OCI-LY3 (cell line): ENCODE data around the gene PEX26.

ENCODE experiments used
- EZH2phosphoT487 ChIP-seq: fragments of 200-600 bp; shearing (Covaris generic); IDR thresholded peaks from 2 replicates; pipeline ENCODE4 v1.6.1; 2018; ENCODE audit warnings: antibody characterized with exemption, mixed run types, low read depth
- TF ChIP-seq, protein P1 (sequence below): fragments of 200-600, 300-600 bp; sonication (generic); IDR thresholded peaks from 2 replicates; pipeline ENCODE4 v1.5.1; 2014; ENCODE audit warnings: antibody characterized with exemption, low read length, low read depth

DNA sequence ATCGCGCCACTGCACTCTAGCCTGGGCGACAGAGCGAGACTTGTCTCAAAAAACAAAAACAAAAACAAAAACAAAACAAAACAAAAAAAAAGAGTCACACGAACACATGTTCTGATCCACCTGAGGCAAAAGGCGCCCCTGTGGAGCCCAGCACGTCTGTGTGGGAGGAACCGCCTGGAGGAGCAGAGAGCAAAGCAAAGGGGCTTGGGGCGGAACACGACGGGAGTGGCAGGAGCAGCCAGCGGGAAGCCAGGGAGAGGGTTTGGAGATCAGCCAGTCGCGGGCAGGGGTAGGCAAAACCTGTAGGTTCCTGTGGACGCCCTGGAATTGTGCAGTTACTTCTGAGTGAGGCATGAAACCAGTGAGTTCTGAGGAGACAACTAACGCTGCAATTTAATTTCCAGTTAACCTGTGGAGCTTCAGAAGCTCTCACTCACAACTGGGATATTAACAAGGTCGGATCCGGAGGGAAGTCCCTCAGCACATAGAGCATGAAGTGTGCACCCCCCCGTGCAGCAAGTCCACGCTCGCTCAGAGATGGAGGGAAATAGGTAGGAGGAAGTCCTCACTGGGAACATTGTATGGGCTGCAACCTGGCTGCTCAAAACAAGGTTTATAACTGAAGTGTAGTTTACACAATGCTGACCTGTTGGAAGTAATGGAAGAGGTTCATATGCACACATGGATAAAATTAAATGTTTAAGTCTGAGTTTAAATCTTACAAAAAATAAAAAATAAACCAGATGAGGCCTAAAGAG is 59.0 kb downstream of the PEX26 start:
- TF ChIP-seq EZH2phosphoT487 = no peak
- TF ChIP-seq, protein P1, sequence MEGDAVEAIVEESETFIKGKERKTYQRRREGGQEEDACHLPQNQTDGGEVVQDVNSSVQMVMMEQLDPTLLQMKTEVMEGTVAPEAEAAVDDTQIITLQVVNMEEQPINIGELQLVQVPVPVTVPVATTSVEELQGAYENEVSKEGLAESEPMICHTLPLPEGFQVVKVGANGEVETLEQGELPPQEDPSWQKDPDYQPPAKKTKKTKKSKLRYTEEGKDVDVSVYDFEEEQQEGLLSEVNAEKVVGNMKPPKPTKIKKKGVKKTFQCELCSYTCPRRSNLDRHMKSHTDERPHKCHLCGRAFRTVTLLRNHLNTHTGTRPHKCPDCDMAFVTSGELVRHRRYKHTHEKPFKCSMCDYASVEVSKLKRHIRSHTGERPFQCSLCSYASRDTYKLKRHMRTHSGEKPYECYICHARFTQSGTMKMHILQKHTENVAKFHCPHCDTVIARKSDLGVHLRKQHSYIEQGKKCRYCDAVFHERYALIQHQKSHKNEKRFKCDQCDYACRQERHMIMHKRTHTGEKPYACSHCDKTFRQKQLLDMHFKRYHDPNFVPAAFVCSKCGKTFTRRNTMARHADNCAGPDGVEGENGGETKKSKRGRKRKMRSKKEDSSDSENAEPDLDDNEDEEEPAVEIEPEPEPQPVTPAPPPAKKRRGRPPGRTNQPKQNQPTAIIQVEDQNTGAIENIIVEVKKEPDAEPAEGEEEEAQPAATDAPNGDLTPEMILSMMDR = no peak
